Activated CD4-positive, CD25-positive, alpha-beta regulatory T cell treated with anti-CD3 and anti-CD28 coated beads, Interleukin-2, amount 50 U/mL, for 72 hours (primary cell): ENCODE measurements around the gene PRPF40B.
"Not testable (repeated sequence)": the region's sequence is repeated elsewhere in the genome, so short reads cannot be mapped to it uniquely, and the experiment has no call there.

ENCODE experiments used
- DNase-seq: peaks from one replicate; pipeline ENCODE4 v3.0.0; 2021

PRPF40B gene

DNA sequence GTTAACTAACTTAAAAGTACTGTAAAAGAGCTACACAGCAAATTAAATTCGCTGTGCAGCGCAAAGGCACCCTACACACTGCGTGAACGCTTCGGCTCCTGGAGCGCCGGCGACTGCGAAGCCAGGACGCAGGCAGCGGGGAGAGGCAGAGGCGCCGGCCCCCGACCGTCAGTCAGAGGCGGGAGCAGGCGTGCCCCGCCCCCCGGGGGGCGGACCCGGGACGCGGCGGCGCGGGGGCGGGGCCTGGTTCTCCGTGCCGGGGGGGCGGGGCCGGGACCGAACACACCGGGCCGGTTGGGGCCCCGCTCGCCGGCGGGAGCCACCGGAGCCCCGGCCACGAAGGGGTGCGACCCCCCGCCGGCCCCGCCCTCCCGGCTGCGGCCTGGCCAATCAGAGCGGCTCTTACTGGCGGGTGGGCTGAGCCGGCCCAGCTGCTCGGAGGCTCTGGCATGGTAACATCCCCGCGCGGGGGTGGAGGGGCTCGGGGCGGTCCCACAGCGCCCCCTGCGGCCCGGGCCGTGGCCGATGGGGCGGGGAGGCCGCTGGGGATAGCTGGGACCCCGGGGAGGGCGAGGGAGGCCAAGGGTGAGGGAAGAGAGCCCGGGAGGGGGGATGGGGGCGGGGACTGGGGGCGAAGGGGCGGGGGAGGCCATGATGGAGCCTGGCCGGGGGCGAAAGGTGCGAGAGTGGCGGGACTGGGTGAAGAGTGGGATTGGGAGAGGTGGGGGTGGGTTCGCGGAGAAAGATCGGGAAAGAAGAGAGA lies at the start of gene PRPF40B:
Gene PRPF40B, plus strand, starts transcription at position 420 of the 763 bp plus-strand sequence. Its CDS starts 30 bp downstream, at position 450.
- DNase-seq: peak; percentile 84

DNA sequence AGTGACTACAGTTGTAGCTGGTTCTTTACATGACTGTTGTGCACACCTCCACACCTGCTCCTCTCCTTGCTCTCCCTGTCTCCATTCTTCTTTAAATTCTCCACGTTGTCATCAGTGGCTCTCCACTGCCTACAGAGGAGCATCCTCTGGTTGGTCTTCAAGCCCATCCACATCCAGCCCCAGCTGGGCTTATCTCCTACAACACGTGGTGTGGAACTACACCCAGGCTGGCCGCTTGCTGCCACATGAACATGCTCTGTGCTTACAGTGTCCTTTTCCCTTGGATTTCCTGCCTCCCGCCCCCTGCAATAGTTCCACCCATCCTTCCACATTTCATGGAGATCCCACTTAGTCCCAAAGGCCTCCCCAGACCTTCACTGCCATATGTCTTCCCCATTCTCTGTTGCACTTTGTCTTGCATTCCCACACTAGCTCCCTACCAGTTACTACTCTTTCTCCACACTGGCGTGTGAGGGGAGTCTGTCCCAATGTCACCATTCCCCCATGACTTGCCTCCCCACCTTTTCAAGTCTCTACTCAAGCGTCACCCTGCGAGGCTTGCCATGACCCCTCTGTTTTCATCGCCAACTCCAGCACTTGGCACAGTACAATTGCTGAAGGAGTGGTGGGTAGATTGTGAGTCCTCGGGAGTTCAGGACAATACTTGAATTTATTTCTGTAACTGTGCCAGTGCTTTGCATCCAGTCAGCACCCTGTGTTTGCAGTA lies 45.6 kb upstream of the PRPF40B start:
- DNase-seq: no peak

DNA sequence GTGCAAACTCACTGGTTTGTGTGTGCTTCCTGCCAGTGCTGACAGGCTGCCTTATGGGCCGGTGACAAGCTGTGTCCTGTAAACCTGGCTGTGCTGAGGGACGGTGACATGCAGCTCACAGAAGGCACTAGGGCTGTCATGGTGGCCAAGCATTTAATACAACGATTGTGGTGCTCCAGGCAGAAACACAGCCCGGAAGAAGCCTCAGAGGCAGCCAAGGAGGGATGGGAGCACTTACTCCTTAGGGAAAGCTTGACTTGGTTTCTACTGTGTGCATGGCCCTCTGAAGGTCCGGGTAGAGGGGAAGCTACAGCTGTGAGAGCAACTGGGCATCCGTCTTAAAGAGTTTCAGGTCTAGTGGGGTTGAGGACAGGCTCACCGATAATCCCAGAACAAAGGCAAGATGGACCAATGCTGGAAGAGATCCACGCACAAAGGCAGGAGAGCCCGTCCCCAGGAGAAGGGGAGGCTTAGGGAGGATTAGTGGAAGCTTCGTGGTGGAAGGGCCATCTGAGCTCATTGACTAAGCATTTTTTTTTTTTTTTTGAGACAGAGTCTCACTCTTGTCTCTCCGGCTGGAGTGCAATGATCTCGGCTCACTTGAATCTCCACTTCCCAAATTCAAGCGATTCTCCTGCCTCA lies 44.8 kb upstream of the PRPF40B start:
- no peak for DNase-seq

DNA sequence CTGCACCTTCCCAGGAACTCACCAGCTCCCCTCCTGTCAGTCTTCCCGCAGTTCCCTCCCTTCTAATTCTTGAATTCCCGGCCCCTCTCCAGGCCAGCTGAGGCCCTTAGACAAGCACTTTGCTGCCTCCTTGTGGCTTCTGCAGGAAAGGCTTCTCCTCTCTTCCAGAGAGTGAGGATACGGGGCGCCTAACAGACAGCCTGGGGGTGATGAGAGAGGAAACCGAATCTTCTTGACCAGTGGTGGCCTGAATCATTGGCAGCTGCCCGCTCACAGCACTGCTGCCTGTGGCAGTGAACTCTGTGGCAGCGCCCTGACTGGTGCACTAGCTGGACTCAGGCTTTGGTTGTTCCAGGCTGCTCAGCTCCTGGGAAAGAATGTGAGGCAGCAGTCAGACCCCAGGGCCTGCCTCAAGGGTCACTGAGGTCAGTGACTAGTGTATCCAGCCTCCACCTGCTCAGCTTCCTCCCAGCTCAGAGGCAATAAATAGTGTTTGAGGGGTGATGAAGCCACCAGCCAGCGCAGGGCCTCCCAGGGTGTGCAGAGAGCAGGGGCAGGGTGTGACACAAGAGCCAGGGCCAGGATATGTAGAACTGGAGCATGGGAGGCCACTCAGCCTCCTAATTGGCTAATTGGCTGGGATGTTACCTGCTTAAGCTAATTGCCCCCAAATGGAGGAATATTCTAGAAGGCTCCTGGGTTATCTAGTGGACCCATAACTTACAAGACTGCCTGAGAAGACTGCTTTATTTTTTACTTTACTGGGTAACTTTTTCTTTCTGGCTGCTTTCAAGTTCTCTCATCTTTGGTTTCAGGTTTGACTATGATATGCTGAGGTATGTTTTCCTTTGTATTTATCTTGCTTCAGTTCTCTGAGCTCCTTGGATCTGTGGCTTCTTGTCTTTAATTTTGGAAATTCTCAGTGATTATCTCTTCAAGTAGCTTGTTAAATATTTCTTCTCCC lies 42.5 kb upstream of the PRPF40B start:
- DNase-seq: no peak

DNA sequence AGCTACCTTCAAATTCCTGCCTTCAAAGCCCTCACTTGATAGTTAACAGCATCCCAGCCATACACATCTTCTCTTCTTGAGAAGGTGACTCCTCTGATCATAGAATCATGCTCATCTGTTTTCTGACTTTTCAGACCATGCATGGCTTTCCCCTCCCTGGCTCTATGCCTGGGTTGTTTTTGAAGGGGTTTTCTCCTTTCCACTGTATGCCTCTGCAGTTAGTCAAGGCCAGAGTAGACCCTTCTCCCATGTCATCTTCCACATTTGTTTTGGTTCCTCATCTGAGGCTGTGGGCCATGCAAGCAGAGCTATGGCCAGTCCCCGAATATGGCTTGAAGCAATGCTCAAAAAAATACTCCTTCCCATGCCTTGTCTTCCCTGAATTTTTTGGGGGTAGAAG lies 41.2 kb upstream of the PRPF40B start:
- DNase-seq: no peak

DNA sequence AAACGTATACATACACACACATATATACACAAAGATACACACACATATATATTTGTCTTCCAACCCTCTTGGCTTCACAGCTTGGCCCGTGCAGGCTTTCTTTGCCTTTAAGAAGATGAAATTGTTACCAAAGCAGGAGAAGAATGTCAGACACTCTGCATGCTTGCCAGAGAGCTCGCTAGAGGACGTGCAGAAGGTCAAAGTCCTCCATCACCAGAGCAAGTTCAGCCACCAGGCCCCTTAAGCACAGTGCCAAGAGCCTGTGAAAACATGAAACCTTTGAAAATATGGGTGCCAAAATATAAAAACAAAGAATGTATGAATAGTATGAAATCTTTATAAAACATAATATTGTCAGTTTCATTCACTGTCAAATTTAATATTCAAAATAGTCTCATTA lies 40.5 kb upstream of the PRPF40B start:
- DNase-seq: no peak

DNA sequence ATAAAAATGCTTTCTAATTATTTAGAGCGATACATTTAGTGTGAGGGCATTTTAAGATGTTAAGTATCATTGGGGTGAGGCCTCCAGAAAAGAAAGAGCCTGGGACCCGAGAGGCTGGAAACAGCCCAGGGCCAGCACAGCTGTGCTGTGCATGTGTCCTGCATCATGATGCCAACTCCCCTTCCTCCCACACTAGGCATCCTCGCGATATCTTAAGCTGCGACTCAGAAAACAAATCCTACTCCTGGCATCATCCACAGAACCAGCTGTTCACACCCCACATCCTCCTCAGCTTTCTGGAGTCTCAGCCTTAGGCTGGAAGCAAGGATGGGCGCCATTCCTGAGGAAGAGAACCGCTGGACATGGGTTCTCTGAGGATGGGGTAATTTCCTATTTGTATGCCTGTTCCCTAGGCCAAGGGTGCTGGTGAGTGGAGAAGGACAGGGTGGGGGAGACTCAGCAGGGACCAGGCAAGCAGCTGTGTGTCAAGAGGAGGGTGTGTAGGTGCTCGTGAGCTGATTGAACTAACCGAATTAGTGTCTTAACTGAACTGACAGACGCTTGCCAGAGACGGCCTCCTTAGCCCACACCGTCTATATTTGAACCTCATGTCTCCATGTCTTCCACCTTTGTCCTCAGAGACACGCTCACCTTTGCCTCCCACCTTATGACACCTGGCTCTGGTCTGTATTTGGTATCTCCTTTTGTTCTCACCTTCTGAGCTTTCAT lies 39.8 kb upstream of the PRPF40B start:
- DNase-seq: no peak

DNA sequence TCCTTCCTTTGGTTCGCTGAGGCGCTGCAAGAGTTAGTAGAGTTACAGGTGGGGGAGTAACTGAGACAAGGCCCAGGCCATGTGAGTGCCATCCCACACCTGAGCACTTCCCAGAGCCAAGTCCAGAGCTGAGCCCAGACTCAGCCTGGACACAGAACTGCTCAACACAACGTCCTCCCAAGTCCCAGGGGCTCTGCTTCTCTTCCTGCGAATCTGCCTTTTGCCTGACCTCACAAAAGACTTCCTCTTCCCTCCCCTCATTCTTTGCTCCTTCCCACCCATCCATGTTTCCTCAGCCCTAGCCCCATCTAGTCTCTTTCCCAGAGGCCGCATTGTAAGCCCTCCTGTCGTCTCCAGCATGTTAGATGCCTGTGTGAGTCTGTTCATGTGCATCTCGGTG lies 38.8 kb upstream of the PRPF40B start:
- no peak for DNase-seq

DNA sequence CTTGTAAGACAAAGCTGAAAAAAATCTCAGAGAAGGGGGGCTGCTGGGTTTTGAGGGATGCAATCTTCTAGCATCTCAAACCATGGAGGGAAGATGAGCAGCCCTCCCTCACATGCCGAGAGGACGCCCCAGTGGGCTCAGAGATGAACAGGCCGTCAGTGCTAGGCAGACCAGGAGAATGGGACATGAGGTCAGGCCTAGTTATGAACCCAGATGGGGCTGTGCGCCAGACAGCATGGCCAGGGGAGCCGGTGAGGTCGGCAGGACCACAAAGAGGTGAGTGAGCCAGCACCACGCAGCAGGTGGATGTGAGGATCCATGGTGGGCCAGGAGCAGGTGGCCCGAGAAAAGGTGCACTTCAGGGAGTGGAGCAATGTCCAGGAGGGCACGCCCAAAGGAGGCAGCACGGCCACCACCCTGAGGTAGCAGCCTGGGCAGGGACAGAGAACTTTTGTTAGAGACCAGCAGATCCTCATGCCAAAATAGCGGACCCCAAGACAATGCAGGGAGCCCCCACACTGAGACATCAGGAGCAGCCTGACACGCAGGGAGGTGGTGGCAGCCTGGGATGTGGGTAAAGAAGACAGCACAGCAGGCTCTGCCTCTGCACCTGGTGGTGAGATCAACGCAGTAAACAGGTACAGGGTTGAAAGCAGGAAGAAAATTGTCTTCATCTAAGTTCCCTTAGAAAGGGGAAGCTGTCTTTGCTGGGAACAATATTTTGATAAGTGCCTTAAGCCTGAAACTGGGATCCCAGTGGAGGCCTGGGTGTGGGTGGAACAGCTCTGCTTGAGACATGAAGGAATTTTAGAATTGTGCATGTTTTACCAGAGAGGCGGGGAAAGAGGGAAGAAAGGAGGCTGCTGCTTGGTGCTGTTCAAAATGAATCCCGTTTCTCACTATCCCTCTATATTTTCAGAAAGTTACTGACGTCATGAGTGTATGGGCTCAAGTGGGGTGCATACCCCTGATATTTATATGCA lies 37.6 kb upstream of the PRPF40B start:
- DNase-seq: no peak

DNA sequence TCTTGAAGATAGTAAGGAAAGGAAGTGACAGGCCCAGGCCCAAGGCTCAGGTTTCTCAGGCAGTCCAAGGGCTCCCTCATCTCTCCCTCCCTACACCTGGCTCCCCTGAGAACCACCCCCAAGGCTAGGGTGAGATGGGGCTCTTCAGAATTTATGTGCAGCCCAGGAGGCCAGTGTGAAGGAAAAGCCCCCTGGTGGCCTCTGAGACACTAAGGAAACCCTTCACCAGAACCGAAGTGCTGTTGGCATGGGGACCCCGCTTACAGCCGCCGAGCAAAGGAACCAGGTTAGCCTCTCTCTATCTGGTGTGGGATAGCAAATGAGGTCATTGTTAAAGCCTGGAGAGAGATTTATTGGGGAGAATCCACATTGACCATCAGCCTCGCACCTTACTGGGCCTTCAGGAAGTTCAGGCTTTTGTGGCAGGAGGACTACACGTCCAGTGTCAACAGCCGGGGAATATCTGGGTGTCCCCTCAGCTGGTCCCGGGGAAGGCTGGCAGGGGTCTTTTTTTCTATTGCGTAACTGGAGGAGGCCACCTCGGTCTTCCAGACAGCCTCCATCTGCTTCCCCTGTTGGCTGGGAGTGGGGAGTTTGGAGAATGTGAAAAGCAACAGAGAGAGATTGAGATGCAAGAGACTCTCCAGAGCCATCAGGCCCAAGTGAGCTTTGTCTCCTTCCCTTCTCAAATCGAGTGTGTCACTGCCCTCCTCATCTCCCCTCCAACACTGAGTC lies 36.0 kb upstream of the PRPF40B start:
- DNase-seq: no peak

DNA sequence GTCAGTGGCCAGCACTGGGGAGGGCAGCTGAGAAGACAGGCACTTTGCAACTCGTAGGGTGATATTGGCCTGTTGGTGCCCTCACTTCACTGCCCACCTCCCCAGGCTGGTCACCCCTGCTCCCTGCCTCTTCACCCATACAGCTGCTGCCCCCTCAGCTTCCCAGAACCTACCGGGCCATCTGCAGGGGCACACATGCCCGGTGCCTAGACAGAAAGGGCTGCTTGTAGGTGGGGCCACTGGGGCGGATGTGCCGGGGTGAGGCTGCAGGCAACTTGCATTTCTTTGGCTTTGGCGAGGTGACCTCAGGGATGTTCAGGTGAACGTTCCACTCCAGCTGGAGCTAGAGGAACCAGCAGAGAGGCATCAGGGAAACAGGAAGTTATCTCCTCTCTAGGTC lies 35.1 kb upstream of the PRPF40B start:
- DNase-seq: no peak

DNA sequence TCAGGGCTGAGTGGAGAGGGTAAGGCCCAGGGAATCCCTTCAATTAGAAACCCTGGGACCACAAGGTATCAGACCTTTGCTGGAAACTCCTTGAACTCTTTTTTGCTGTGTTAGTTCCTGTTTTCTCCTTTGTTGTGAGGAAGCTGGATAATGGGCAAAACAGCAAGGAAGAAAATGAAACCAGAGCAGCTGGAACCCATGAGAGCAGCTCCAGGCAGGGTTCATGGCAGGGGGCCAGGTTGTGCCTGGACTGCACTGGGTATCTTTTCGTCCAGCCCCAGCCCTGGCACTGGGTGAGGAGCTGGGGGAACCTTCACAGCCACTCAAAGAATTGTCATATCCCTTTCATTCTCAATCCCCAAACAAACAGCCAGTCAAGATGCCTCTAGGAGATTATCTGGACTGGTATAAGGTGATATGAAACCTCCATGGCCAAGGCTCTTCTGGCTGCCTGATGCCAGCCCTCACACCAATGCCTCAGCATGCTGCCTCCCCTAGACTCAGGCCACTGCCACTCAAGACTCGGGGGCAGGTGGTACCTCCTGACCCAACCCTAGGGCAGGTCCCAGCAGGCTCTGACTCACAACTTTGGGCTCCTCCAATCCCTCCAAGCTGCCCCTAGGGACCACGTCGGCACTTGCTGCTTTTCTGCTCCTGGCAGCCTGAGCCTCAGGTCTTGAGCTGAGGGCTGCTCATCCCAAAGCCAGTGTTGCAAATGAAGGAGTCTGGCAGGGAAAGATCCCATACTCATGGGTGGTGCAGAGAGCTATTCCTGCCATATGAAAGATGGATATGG lies 34.4 kb upstream of the PRPF40B start:
- DNase-seq: no peak

DNA sequence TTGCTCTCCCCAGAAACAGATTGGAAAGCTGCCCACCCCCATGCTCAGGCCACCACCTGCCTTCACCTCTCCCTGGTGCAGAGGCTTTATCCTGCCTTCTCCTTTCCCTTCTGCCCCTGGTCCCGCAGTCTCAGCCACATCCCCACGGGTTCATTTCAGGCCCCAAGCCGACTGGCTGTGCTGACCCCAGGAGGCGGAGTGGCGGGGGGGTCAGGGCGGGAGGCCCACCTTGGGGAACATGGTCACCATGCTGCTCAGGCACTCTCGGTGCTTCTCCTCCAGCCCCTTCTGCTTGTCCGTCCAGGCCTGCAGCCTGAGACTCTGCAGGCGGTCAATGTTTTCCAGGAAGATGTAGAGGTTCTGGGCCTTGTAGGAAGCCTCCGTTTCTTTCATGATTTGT lies 24.8 kb upstream of the PRPF40B start:
- DNase-seq: no peak

DNA sequence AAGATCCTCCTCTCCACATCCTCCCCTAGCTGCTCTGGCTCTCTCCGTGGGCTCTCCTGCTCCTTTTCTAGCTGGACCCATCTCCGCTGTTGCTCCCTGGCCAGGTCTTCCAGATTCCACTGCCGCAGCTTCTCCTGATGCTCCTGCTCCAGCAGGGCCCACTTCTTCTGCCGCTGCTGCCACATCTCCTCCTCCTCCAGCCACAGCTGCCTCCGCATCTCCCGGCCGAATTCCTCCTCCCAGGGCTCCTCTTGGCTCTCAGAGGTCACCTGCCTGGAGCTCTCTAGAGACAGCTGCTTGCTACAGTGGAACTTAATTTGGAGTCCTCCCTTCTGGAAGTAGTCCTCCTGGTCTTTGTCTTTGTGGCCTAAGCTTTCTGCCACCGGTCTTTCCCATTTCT lies 23.4 kb upstream of the PRPF40B start:
- no peak for DNase-seq

DNA sequence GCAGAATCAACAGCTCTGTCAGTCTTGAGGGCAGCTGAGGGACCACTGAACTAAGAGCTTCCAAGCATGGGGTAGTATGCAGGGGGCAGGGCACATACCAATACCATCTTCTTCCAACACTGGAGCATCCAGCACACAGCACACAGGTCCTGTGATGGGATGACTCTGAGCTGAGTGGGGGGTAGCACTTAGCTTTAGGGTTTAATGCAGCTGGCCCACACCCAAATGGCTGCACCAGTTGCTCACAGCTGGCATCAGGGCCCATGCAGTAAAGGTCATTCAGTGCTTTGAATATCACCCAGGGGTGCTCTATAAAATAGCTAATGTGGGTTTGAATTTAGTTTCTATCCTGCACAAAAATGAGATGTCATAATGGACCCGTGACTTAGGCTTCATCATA lies 19.6 kb upstream of the PRPF40B start:
- no peak for DNase-seq

DNA sequence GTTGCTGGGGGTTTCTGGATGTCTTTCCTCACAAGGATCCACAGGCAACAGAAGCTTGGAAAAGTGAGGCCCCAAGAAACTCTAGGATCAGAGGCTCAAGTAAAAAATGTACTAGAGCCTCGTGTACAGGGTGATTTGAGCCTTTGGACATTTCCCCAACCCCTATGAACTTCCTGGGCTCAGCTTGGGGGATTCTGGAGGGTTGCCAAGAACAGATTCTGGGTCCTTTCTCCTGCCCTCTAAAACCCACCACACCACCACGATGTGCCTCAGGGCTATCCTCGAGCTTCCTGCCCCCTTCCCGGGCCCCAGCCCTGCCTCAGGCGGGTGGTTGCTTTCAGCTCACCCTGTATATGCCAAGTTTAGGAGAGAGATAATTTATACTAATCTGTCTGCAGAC lies 18.5 kb upstream of the PRPF40B start:
- DNase-seq: no peak

DNA sequence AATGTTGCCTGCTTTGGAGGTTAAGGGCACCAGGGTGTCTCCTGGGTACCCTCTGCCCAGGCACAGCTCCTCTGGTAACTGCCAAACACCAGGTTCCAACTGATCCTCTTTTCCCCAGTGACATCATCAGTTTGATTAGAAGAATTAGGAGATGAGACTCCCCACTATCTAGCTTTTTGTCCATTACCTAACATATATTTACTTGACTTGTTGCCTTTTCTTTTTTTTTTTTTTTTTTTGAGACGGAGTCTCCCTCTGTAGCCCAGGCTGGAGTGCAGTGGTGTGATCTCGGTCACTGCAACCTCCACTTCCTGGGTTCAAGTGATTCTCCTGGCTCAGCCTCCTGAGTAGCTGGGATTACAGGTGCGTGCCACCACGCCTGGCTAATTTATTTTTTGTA lies 17.8 kb upstream of the PRPF40B start, which contains the start of gene FAM186B:
Gene FAM186B, minus strand, starts transcription at position 101 of the 400 bp plus-strand sequence. CDS start 162 bp downstream, outside the sequence.
- DNase-seq: not testable (repeated sequence)

DNA sequence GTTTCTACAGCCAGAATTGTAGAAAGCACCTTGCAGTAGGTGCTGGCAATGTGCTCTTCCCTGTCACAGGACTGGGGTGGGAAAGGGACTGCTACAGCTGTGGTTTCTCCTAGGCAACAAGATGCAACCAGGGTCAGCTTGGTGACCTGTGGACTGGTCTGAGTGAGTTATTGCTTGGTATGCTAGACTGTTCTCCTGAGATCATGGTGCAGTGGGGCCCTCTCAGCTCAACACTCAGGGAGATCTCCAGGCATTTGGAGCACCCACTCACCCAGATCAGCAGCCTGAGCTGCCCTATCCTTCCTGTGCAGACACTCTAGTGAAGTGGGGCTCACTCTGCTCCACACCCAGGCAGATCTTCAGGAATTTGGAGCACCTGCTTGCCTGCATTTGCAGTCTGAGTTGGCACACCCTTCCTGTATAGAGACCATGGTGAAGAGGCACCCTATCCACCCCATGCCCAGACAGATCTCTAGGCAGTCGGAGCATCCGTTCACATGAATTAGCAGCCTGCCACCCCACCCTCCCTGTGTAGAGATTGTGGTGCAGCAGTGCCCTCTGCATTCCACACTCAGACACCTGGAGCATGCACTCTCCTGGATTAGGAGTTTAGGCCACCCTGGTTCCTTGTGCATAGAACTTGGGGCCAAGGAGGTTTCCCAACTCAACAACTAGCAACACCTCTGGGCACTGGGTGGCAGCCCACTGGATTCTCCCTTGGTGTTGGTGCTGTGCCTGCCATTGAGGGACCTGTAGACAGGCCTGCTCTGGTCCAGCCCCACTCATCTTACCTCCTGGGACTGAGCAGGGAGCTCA lies 14.1 kb upstream of the PRPF40B start:
- no peak for DNase-seq
